H1 (cell line): Measurements from ENCODE around the gene POU6F2. TPM values are rescaled to one million over a fixed set of nuclear protein-coding genes. Genes with fewer than 3 reads are reported as not detected.

Source experiments
- CTCF ChIA-PET: fragments of 300-600 bp; sonication (Branson Sonifier 250); formaldehyde crosslinking; loops from one replicate; lab custom pipeline; 2021; ENCODE audit not compliant: partially characterized antibody; lab: Charles Lee
- POLR2A ChIA-PET: fragments of 300-600 bp; sonication (Branson Sonifier 250); formaldehyde crosslinking; loops from one replicate; lab custom pipeline; 2021; ENCODE audit warnings: inconsistent platforms; ENCODE audit not compliant: partially characterized antibody; lab: Charles Lee
- DNase-seq, 2 experiments: peaks; one replicate each; pipeline versions ENCODE4 v3.0.0 to v3.0.0-alpha.2; 2010 to 2022; ENCODE audit warnings: low spot score in 2 of 2, low read depth in 1 of 2, mixed read lengths in 1 of 2
- FAIRE-seq: peaks from 2 replicates; lab custom pipeline; 2011; peaks lifted over from hg19 to GRCh38; lab: Jason Lieb, UNC
- H2AFZ ChIP-seq: 2 replicates; pipeline ENCODE4 v1.8.1; 2012; ENCODE audit warnings: low read length, inconsistent platforms
- H2AK5ac ChIP-seq: 2 replicates; pipeline ENCODE4 v1.6.1; 2013; ENCODE audit warnings: low read depth, low read length
- H2BK120ac ChIP-seq: replicated peaks from 2 replicates; pipeline ENCODE3; 2013; ENCODE audit warnings: low read depth, low read length, inconsistent platforms
- H2BK12ac ChIP-seq: 2 replicates; pipeline ENCODE4 v1.6.1; 2013; ENCODE audit warnings: low read depth, low read length
- H2BK15ac ChIP-seq: 2 replicates; pipeline ENCODE4 v1.6.1; 2013; ENCODE audit warnings: low read length
- H2BK20ac ChIP-seq: 2 replicates; pipeline ENCODE4 v1.6.1; 2013; ENCODE audit warnings: low read length
- H2BK5ac ChIP-seq: 2 replicates; pipeline ENCODE4 v1.6.1; 2013; ENCODE audit warnings: low read depth, low read length
- H3K14ac ChIP-seq: 2 replicates; pipeline ENCODE4 v1.6.1; 2013; ENCODE audit warnings: inconsistent platforms; ENCODE audit not compliant: insufficient read length
- H3K18ac ChIP-seq: 2 replicates; pipeline ENCODE4 v1.6.1; 2013; ENCODE audit warnings: low read length; ENCODE audit errors: extremely low read depth
- H3K23ac ChIP-seq: 2 replicates; pipeline ENCODE4 v1.6.1; 2013; ENCODE audit warnings: inconsistent platforms; ENCODE audit not compliant: insufficient read length
- H3K23me2 ChIP-seq: 2 replicates; pipeline ENCODE4 v1.6.1; 2013; ENCODE audit warnings: low read depth, low read length
- H3K27ac ChIP-seq: 2 replicates; pipeline ENCODE4 v1.6.1; 2011; ENCODE audit warnings: low read depth, low read length, inconsistent platforms
- H3K27me3 ChIP-seq, 4 experiments: replicated peaks in 1 of 4; 1 replicate in 1 of 4; 2 replicates in 3 of 4; pipeline versions ENCODE4 v1.6.1 to v1.8.1; 2011 to 2013; ENCODE audit warnings: low read length in 3 of 4, mild to moderate bottlenecking in 3 of 4, inconsistent platforms in 2 of 4, mixed read lengths in 2 of 4, moderate library complexity in 1 of 4; ENCODE audit not compliant: control insufficient read depth in 3 of 4, insufficient read depth in 3 of 4; ENCODE audit errors: extremely low read depth in 1 of 4
- H3K36me3 ChIP-seq, 4 experiments: 2 replicates each; pipeline versions ENCODE4 v1.6.1 to v1.8.1; 2011 to 2013; ENCODE audit warnings: mild to moderate bottlenecking in 4 of 4, low read length in 3 of 4, moderate library complexity in 2 of 4, control low read depth in 1 of 4, inconsistent platforms in 1 of 4; ENCODE audit not compliant: insufficient read depth in 4 of 4, control insufficient read depth in 2 of 4
- H3K4ac ChIP-seq: replicated peaks from 2 replicates; pipeline ENCODE3; 2013; ENCODE audit warnings: low read length, low read depth, mixed read lengths, inconsistent platforms; ENCODE audit not compliant: insufficient read length
- H3K4me1 ChIP-seq, 4 experiments: replicated peaks in 1 of 4; 1 replicate in 1 of 4; 2 replicates in 3 of 4; pipeline versions ENCODE4 v1.6.1 to v1.8.1; 2011 to 2013; ENCODE audit warnings: low read length in 3 of 4, inconsistent platforms in 2 of 4, mixed read lengths in 1 of 4; ENCODE audit not compliant: insufficient read depth in 4 of 4, control insufficient read depth in 3 of 4
- H3K4me2 ChIP-seq, 2 experiments: 2 replicates each; pipeline versions ENCODE4 v1.6.1 to v1.8.1; 2011 to 2013; ENCODE audit warnings: low read depth in 2 of 2, low read length in 2 of 2, control low read depth in 1 of 2, inconsistent platforms in 1 of 2, mild to moderate bottlenecking in 1 of 2; ENCODE audit not compliant: insufficient read depth in 1 of 2
- H3K4me3 ChIP-seq, 4 experiments: fragments of 200-600, 300-600 bp in 1 of 4; sonication (generic), shearing (Covaris generic), sonication (Bioruptor Twin) in 1 of 4; 2 replicates each; pipeline versions ENCODE4 v1.5.1 to v1.8.1; 2011 to 2016; ENCODE audit warnings: low read length in 4 of 4, low read depth in 3 of 4, control low read depth in 2 of 4, inconsistent platforms in 2 of 4, mild to moderate bottlenecking in 2 of 4, mixed read lengths in 1 of 4, moderate library complexity in 1 of 4; ENCODE audit not compliant: insufficient read depth in 2 of 4; ENCODE audit errors: extremely low read depth in 1 of 4
- H3K56ac ChIP-seq: replicated peaks from 2 replicates; pipeline ENCODE3; 2013; ENCODE audit warnings: low read depth, mild to moderate bottlenecking, mixed read lengths, low read length, inconsistent platforms; ENCODE audit not compliant: insufficient read length
- H3K79me1 ChIP-seq: 2 replicates; pipeline ENCODE4 v1.6.1; 2013; ENCODE audit warnings: low read depth, low read length, control low read depth
- H3K79me2 ChIP-seq, 2 experiments: 2 replicates each; pipeline versions ENCODE4 v1.6.1 to v1.8.1; 2012 to 2013; ENCODE audit warnings: low read length in 2 of 2, mild to moderate bottlenecking in 2 of 2, inconsistent platforms in 1 of 2; ENCODE audit not compliant: insufficient read depth in 2 of 2, control insufficient read depth in 1 of 2
- H3K9ac ChIP-seq, 4 experiments: replicated peaks in 1 of 4; 1 replicate in 1 of 4; 2 replicates in 3 of 4; pipeline versions ENCODE4 v1.6.1 to v1.8.1; 2011 to 2013; ENCODE audit warnings: low read depth in 3 of 4, low read length in 3 of 4, control low read depth in 2 of 4, mild to moderate bottlenecking in 2 of 4, moderate library complexity in 2 of 4, inconsistent platforms in 1 of 4; ENCODE audit errors: extremely low read depth in 1 of 4
- H3K9me3 ChIP-seq, 2 experiments: 2 replicates each; pipeline versions ENCODE4 v1.6.1 to v1.8.1; 2012 to 2013; ENCODE audit warnings: mild to moderate bottlenecking in 2 of 2, moderate library complexity in 2 of 2, control low read depth in 1 of 2, inconsistent platforms in 1 of 2, low read depth in 1 of 2, low read length in 1 of 2, mixed read lengths in 1 of 2; ENCODE audit not compliant: insufficient read depth in 2 of 2
- H4K20me1 ChIP-seq, 2 experiments: replicated peaks in 1 of 2; 2 replicates each; pipeline versions ENCODE3 to v1.8.1; 2011 to 2013; ENCODE audit warnings: inconsistent platforms in 2 of 2, low read length in 2 of 2, mild to moderate bottlenecking in 1 of 2; ENCODE audit not compliant: insufficient read depth in 2 of 2, control insufficient read depth in 1 of 2
- H4K5ac ChIP-seq: 2 replicates; pipeline ENCODE4 v1.6.1; 2013; ENCODE audit warnings: low read length, low read depth, mixed read lengths, inconsistent platforms; ENCODE audit not compliant: insufficient read length
- H4K8ac ChIP-seq: 2 replicates; pipeline ENCODE4 v1.8.0; 2013; ENCODE audit warnings: mild to moderate bottlenecking, moderate library complexity, low read length, inconsistent platforms; ENCODE audit not compliant: insufficient read depth; ENCODE audit errors: extremely low read depth
- H4K91ac ChIP-seq: replicated peaks from 2 replicates; pipeline ENCODE3; 2013; ENCODE audit warnings: low read length, mixed read lengths, inconsistent platforms; ENCODE audit not compliant: insufficient read length
- ASH2L ChIP-seq: fragments of 200-600, 300-600 bp; sonication (generic); IDR thresholded peaks from one replicate; pipeline ENCODE4 v1.7.1; 2017; ENCODE audit warnings: low read length
- ATF2 ChIP-seq: IDR thresholded peaks from 2 replicates; pipeline ENCODE4 v1.6.1; 2012; ENCODE audit warnings: low read length, inconsistent platforms
- CBX8 ChIP-seq: fragments of 300-800, 300-1000 bp; sonication (generic); IDR thresholded peaks from 2 replicates; pipeline ENCODE4 v1.7.1; 2016; ENCODE audit warnings: low read depth, low read length, borderline replicate concordance
- CTBP2 ChIP-seq: IDR thresholded peaks from 2 replicates; pipeline ENCODE4 v1.7.0; 2011; ENCODE audit warnings: borderline replicate concordance, mild to moderate bottlenecking, moderate library complexity, mixed read lengths, low read length; ENCODE audit not compliant: insufficient read depth, insufficient read length
- FOSL1 ChIP-seq: IDR thresholded peaks from 2 replicates; pipeline ENCODE4 v1.6.1; 2011; ENCODE audit warnings: mild to moderate bottlenecking, low read depth, low read length, moderate library complexity; ENCODE audit not compliant: insufficient read depth
- HDAC6 ChIP-seq: IDR thresholded peaks from one replicate; pipeline ENCODE4 v1.7.1; 2012; ENCODE audit warnings: low read depth, mild to moderate bottlenecking, inconsistent platforms, low read length, moderate library complexity
- KDM5A ChIP-seq: fragments of 200-600 bp; IDR thresholded peaks from 2 replicates; pipeline ENCODE4 v1.7.1; 2012; ENCODE audit warnings: mild to moderate bottlenecking, low read length, inconsistent platforms, mixed read lengths
- POU5F1 ChIP-seq: IDR thresholded peaks from 2 replicates; pipeline ENCODE4 v1.6.1; 2011; ENCODE audit warnings: low read depth, mild to moderate bottlenecking, low read length, moderate library complexity
- RBBP5 ChIP-seq: IDR thresholded peaks from 2 replicates; pipeline ENCODE4 v1.7.1; 2012; ENCODE audit warnings: low read depth, mild to moderate bottlenecking, inconsistent platforms, low read length, moderate library complexity, borderline replicate concordance
- RNF2 ChIP-seq: fragments of 200-900, 300-1000 bp; sonication (generic); IDR thresholded peaks from 2 replicates; pipeline ENCODE4 v1.7.1; 2016; ENCODE audit warnings: borderline replicate concordance, low read depth, mild to moderate bottlenecking, antibody characterized with exemption, low read length; ENCODE audit not compliant: poor library complexity, severe bottlenecking; ENCODE audit errors: missing control alignments
- SP1 ChIP-seq: IDR thresholded peaks from 2 replicates; pipeline ENCODE4 v1.6.1; 2011; ENCODE audit warnings: low read depth, low read length
- SRF ChIP-seq: IDR thresholded peaks from 2 replicates; pipeline ENCODE4 v1.6.1; 2011; ENCODE audit warnings: mild to moderate bottlenecking, low read depth, low read length, moderate library complexity
- SUZ12 ChIP-seq: fragments of 200-600 bp; sonication (generic); IDR thresholded peaks from 2 replicates; pipeline ENCODE4 v1.6.1; 2012; ENCODE audit warnings: mild to moderate bottlenecking, inconsistent platforms, low read length, moderate library complexity, mixed read lengths
- WGBS, 2 experiments: shearing (Covaris generic) in 1 of 2; methylation state at CpG; one replicate each; pipeline versions ENCODE4 v1.1.6 to v1.1.7; 2013 to 2015; ENCODE audit warnings: low lambda C conversion rate in 2 of 2, mixed read lengths in 2 of 2, inconsistent platforms in 1 of 2, low coverage in 1 of 2, missing lambda C conversion rate in 1 of 2; ENCODE audit not compliant: insufficient replicate concordance in 2 of 2, insufficient coverage in 1 of 2, insufficient read length in 1 of 2; ENCODE audit errors: extremely low coverage in 1 of 2, missing lambda C conversion rate in 1 of 2; 5-methylcytosine and 5-hydroxymethylcytosine counted together
- polyA plus RNA-seq, 7 experiments: library from polyadenylated mRNA; depleted of rRNA in 3 of 7; stranded (reverse) in 5 of 7; unstranded in 2 of 7; fragments of >200 nt in 5 of 7; fragments of 200-250 nt in 2 of 7; gene quantifications; 1 replicate in 5 of 7; 2 replicates in 1 of 7; 4 replicates in 1 of 7; pipeline versions ENCODE4 v1.2.1 to v1.2.3, GENCODE V29; 2011 to 2013; ENCODE audit warnings: missing spikeins in 2 of 7, mixed read lengths in 2 of 7
- total RNA-seq: library from RNA; stranded (reverse); fragmentation: NEBNext Ultra II Directional; extraction: Animal tissue kit (Norgen Biotek cat#: 25700); gene quantifications from 2 replicates; pipeline ENCODE4 v1.2.1, GENCODE V29; 2021

Gene POU6F2
- total and polyA plus RNA-seq, 2 of the 8 experiments (the other 6 are each of a cell fraction or from before 2014, with no cell fraction given), result 1.1 to 2.0 TPM

GRCh38 chr7:39304178-39304577, 326.5 kb downstream of the POU6F2 start:
- Histone ChIP-seq H3K9me3 (no peaks in the 10 kb centered on the region), H2BK5ac (no peak overlapping the region), H2BK15ac (no peak overlapping the region), H3K56ac (no peak overlapping the region), H2AK5ac (no peak overlapping the region), H3K4me2 (no peak overlapping the region), H3K79me2 (no peaks in the 10 kb centered on the region), H4K91ac (no peak overlapping the region), H3K27ac (no peak overlapping the region), H3K18ac (no peak overlapping the region), H4K8ac (no peak overlapping the region), H2BK120ac (no peak overlapping the region), H3K23me2 (no peaks in the 10 kb centered on the region), H3K14ac (no peak overlapping the region), H4K20me1 (peaks cover 0 to 1% of the 10 kb centered on the region in 2 experiments), H2BK20ac (no peak overlapping the region), H3K9ac (no peak overlapping the region), H3K23ac (no peak overlapping the region), H4K5ac (no peak overlapping the region), H2BK12ac (no peak overlapping the region), H3K4ac (no peak overlapping the region), H3K36me3 (no peaks in the 10 kb centered on the region), H3K4me1 (no peaks in the 10 kb centered on the region), H2AFZ (no peak overlapping the region), H3K4me3 (no peak overlapping the region), H3K79me1 (no peaks in the 10 kb centered on the region), H3K27me3 (no peaks in the 10 kb centered on the region)
- ChIA-PET POLR2A (no interaction called here), CTCF (interaction anchor here (0.6 to 1.2 kb wide), 2 partner anchors 125 to 194 kb away, joined by 3 to 4 read pairs; no protein-coding TSS in a partner anchor)
- DNase-seq (no peak), FAIRE-seq (no peak)
- 63% methylated on average over 6 of the region's 6 CpGs; no CpG with 5 or more reads in 1 of the 2 experiments for WGBS, 2 experiments
- no peak for TF ChIP-seq RBBP5
- no peak for TF ChIP-seq SUZ12
- TF ChIP-seq POU5F1, result no peak
- no peak for TF ChIP-seq CTBP2
- TF ChIP-seq CBX8, result no peak
- no peak for TF ChIP-seq KDM5A
- no peak for TF ChIP-seq FOSL1
- no peak for TF ChIP-seq HDAC6
- TF ChIP-seq ATF2, result no peak
- no peak for TF ChIP-seq SRF
- no peak for TF ChIP-seq ASH2L
- TF ChIP-seq SP1, result no peak
- no peak for TF ChIP-seq RNF2
